Measurements from ENCODE around the gene SYT2.

Gene SYT2

DNA sequence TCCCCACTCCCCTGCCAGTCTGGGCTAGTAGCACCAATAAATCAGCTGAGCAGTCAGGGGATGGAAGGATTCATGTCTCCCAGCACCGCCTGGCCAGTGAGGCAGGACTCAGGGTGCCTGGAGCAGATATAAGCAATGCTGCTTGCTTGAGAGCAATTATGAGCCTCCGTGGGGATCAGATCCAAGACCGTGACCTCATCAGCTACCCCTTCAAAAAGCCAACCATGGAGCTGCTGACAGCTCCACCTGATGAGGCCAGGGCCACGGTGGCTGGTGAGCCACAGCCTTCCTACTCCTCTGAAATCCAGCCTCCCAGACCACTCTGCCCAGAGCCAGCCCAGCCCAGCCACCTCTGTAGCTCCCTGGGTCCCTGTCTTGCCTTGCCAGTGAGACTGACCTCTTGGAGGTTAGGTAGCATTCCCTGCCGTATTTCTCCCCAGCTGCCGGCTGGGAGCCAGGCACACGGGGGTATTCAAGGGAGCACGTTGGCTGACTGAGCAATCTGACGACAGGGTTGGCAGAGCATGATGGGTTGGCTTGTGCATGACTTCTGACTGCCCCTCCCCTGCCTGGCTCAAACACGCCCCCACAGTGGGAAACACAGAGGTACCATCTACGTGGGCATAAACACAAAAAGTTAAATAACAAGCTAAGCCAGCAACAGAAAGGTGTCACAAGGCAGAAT lies 28.4 kb downstream of the SYT2 start:
- TF ChIP-seq, protein P1, sequence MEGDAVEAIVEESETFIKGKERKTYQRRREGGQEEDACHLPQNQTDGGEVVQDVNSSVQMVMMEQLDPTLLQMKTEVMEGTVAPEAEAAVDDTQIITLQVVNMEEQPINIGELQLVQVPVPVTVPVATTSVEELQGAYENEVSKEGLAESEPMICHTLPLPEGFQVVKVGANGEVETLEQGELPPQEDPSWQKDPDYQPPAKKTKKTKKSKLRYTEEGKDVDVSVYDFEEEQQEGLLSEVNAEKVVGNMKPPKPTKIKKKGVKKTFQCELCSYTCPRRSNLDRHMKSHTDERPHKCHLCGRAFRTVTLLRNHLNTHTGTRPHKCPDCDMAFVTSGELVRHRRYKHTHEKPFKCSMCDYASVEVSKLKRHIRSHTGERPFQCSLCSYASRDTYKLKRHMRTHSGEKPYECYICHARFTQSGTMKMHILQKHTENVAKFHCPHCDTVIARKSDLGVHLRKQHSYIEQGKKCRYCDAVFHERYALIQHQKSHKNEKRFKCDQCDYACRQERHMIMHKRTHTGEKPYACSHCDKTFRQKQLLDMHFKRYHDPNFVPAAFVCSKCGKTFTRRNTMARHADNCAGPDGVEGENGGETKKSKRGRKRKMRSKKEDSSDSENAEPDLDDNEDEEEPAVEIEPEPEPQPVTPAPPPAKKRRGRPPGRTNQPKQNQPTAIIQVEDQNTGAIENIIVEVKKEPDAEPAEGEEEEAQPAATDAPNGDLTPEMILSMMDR (IDR thresholded peaks at IDR 0.05), result no peak

DNA sequence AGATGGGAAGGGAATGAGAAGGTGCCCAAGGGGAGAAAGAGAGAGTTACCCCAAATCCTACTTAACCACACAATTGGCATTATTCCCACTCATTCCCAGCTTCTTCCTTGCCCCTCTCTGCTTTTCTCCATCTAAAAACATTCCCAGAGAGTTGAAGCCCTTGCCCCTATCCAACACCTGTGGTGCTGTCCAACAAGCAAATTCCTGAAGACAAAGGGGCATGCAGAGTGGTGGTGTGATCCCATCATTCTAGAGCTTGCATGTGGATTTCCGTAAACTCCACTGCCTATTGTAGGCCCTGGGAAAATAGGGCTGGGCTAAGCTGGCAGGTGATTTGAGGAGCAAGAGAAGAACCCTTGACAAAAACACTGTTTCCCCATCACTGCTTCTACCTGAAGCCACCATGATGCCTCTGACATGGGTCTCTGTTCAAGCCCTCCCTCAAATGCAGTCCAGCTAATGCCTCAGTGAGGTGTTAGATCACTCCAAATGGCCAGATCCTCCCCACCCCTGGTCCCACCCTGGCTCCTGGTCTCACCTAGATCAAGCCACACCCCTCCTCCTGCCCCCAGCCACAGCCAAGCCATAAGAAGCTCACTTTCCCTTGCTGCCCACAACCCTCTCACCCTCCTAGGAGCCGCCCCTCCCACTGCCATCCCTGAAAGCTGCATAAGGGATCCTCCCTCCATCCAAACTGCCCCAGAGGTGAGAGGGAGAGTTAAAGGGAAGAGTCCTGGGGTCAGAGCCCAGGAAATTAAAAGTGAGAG lies 29.5 kb downstream of the SYT2 start:
- TF ChIP-seq, protein P1 (IDR thresholded peaks at IDR 0.05), result no peak

DNA sequence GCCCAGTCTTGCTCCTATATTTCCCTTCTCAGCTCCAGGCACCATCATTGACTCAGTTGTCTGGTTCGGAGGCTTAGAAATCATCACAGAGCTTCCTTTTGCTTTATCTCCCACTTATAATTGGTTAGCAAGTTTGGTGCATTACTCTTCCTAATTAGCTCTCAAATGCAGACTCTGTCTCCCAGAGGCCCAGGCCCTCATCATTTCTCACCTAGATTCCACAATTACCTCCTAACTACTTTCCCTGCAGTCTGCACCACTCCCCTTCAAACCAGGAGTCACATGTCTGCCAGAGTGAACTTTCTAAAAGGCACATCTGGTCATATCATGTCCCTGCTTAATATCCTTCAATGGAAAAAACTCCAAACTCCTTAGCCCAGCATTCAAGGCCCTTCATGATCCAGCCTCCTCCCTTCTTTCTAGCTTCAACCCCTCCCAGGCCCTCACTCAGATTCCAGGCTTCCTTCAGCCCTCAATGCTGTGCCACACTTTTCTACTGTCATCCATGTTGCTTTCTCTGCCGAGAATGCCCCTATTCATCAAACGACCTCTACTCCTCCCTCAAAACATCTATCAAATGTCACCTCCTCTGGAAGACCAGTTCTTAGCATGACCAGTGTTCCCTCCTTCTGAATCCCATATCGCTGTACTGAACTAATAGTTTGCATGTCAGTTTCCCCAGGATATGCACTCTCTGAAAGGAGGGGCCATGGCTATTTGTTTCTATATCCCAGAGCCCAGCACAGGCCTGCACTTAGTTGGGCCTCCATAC lies 30.7 kb downstream of the SYT2 start:
- TF ChIP-seq, protein P1 (IDR thresholded peaks at IDR 0.05), result no peak

DNA sequence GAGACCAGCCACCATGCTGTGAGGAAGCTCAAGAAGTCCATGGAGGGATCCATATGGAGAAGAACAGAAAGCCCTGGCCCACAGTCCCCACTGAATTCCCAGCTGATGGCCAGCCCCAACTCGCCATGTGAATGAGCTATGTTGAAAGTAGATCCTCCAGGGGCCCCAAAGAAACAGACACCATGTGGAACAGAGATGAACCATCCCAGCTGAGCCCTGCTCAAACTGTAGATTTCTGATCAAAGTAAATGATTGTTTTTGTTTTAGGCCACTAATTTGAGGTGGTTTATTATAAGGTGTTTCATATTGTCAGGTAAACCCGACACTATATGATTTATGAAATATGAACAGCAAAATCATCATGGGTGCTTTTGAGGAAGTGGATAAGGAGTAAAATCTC lies 32.8 kb downstream of the SYT2 start:
- TF ChIP-seq, protein P1 (IDR thresholded peaks at IDR 0.05), result no peak

DNA sequence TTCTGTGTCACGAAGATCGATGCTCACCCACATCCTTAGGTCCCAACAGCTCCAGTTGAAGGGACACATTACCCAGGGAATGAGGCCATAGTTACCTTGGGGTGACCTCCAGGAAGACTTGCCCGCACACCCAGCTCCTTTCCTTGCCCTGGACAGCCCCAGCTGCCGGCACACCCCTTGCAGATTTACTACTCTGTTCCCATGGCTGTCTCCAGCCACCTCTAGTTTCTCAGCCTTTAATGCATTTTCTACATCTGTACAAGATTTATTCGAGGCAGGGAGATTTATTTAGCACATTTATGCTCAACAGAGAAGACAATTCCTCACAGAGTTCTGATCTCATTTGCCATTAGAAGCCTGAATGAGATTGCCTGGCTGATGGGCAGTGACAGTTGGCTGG lies 36.7 kb downstream of the SYT2 start:
- TF ChIP-seq, protein P1 (IDR thresholded peaks at IDR 0.05), result no peak

DNA sequence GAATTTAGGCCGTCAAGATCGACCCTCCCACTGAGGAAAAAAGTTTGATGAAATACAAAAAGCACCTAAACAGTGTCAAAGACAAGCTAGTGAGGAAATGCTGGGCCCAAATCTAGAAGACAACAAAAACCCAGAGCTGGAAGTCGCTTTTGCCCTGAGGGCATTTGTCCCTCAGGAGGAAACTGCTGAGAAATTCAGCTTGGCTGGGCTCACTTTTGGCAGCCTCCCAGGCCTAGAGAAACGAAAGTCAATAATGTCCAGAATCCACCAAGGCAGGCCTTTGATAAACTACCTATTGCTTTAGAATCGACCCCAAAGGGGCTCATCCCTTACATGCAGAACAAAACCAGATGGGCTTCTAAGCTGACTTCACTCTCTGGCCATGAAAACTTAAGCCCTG lies 38.9 kb downstream of the SYT2 start:
- TF ChIP-seq, protein P1 (IDR thresholded peaks at IDR 0.05), result no peak

DNA sequence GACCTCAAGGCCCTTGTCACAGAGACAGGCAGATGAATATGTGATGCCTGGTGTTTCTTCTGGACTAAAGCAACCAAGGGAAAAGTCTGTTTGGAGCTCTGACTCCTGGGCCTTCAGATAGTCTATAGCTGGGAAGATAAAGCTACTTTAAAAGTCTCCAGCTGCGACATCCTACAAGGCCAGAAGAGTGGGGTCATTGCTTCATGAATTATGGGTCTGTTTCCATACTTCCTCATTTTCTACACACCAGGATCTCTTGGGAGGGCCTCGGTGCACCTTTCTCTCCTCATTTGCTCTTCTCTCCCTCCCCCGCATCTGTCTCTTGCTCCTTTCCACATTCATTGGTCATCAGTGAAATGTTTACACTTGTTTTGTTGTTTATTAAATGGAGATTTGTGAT lies 44.8 kb downstream of the SYT2 start:
- TF ChIP-seq, protein P1 (IDR thresholded peaks at IDR 0.05), result no peak

Data from LNCAP (cell line).